T-helper 1 cell treated with Interleukin-12 subunit alpha and Interleukin-12 subunit beta and Interleukin-4 antibody, amounts not matched to agents 30 μg/mL and 1 μg/mL, for 36 hours (primary cell): ENCODE data around the gene DMD.

Experiments
- H3K27ac Mint-ChIP-seq: one replicate; pipeline ENCODE4 v1.8.0; 2021; ENCODE audit warnings: mild to moderate bottlenecking, mixed read lengths
- H3K27me3 Mint-ChIP-seq: one replicate; pipeline ENCODE4 v1.8.0; 2021; ENCODE audit warnings: low read depth, mixed read lengths
- H3K36me3 Mint-ChIP-seq: one replicate; pipeline ENCODE4 v1.8.0; 2021; ENCODE audit warnings: low read depth, mixed read lengths
- H3K4me1 Mint-ChIP-seq: one replicate; pipeline ENCODE4 v1.8.0; 2021; ENCODE audit warnings: low read depth, mixed read lengths
- H3K4me3 Mint-ChIP-seq: one replicate; pipeline ENCODE4 v1.8.0; 2021; ENCODE audit warnings: mild to moderate bottlenecking, moderate library complexity, mixed read lengths
- H3K9me3 Mint-ChIP-seq: one replicate; pipeline ENCODE4 v1.8.0; 2021; ENCODE audit warnings: mixed read lengths

The DMD gene

GRCh38 chrX:31255310-31256033 lies 1955.9 kb downstream of the DMD start:
- Mint-ChIP-seq H3K4me1 (no peaks in the 10 kb centered on the region), H3K27me3 (no peaks in the 10 kb centered on the region), H3K36me3 (peaks cover under 1% of the 10 kb centered on the region), H3K9me3 (no peaks in the 10 kb centered on the region), H3K4me3 (no peak overlapping the region), H3K27ac (no peak overlapping the region)

- Mint-ChIP-seq H3K27ac (no peak overlapping the region), H3K4me3 (no peak overlapping the region), H3K4me1 (no peaks in the 10 kb centered on the region), H3K9me3 (no peaks in the 10 kb centered on the region), H3K27me3 (no peaks in the 10 kb centered on the region), H3K36me3 (peaks cover 2% of the 10 kb centered on the region)
Measured at GRCh38 chrX:31252133-31252532, 1959.2 kb downstream of the DMD start.

DNA sequence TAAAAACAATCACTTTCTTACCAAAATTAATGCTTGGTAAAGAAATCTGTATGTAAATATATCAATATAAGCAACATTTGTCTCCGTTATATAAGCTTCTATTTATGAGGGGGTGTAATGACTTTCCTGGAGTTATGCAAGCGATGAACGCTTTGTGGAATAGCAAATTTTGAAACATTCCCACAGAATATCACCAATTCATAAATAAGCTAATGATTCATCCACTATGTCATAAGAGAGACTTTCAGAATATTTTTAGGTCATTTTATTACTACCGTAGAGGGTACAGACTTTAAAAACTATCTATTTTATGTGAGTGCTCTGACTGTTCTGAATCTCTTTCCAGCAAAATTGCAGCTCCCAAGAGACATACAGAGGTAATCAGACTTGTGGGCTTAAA lies 1960.0 kb downstream of the DMD start:
- no peak overlapping the region for H3K4me3 Mint-ChIP-seq
- no peaks in the 10 kb centered on the region for H3K9me3 Mint-ChIP-seq
- peaks cover 2% of the 10 kb centered on the region for H3K36me3 Mint-ChIP-seq
- no peaks in the 10 kb centered on the region for H3K27me3 Mint-ChIP-seq
- H3K27ac Mint-ChIP-seq = no peak overlapping the region
- no peaks in the 10 kb centered on the region for H3K4me1 Mint-ChIP-seq

- Mint-ChIP-seq H3K4me1 (no peaks in the 10 kb centered on the region), H3K4me3 (no peak overlapping the region), H3K27ac (no peak overlapping the region), H3K27me3 (no peaks in the 10 kb centered on the region), H3K9me3 (no peaks in the 10 kb centered on the region), H3K36me3 (peaks cover 3% of the 10 kb centered on the region)
Measured at GRCh38 chrX:31245714-31246113, 1965.6 kb downstream of the DMD start.

DNA sequence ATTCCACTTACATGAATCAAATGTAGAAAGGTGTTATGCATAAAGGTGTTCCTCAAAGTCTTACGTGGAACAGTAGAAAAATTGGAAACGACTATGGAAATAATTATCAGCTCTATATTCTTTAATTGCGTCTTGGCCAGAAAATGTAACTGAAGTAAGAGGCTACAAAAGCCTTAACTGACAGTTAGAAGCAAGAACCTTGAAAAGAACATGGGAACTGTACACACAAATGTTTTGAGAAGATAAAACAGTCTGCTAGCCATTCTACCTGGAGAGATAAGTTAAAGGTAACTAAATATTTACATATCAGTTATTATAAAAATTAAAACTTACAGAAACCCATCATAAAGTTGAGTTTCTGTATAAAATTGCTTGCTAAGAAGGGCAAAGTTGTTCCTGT lies 1967.5 kb downstream of the DMD start:
- H3K9me3 Mint-ChIP-seq = no peaks in the 10 kb centered on the region
- no peak overlapping the region for H3K27ac Mint-ChIP-seq
- no peak overlapping the region for H3K4me3 Mint-ChIP-seq
- no peaks in the 10 kb centered on the region for H3K4me1 Mint-ChIP-seq
- peaks cover 1% of the 10 kb centered on the region for H3K36me3 Mint-ChIP-seq
- no peaks in the 10 kb centered on the region for H3K27me3 Mint-ChIP-seq

- H3K36me3 Mint-ChIP-seq = peaks cover 1% of the 10 kb centered on the region
- no peaks in the 10 kb centered on the region for H3K4me1 Mint-ChIP-seq
- no peak overlapping the region for H3K27ac Mint-ChIP-seq
- no peaks in the 10 kb centered on the region for H3K27me3 Mint-ChIP-seq
- no peak overlapping the region for H3K4me3 Mint-ChIP-seq
- no peaks in the 10 kb centered on the region for H3K9me3 Mint-ChIP-seq
Measured at GRCh38 chrX:31240982-31241381, 1970.4 kb downstream of the DMD start.

- peaks cover 1% of the 10 kb centered on the region for H3K36me3 Mint-ChIP-seq
- H3K27ac Mint-ChIP-seq = no peak overlapping the region
- no peaks in the 10 kb centered on the region for H3K9me3 Mint-ChIP-seq
- H3K4me1 Mint-ChIP-seq = no peaks in the 10 kb centered on the region
- H3K4me3 Mint-ChIP-seq = no peak overlapping the region
- no peaks in the 10 kb centered on the region for H3K27me3 Mint-ChIP-seq
Measured at GRCh38 chrX:31237189-31237588, 1974.2 kb downstream of the DMD start.

DNA sequence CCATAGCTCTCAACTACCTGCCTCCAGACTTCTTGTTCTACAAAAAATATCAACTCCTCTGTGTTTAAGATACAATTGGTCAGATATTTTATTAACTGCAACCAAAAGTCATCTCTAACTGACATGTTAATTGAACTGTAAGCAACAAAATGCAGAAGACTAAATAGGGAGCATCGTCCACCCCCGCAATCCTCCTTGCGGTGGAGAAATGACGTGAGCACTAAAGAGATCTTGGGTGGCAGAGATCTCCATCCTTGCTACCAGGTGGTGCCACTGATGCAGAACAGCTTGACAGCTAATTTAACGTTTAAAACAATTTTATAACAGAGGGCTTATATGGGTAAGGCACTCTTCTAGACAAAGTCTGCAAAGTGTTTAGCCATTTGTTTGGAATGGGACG lies 1975.1 kb downstream of the DMD start:
- H3K27ac Mint-ChIP-seq = no peak overlapping the region
- no peaks in the 10 kb centered on the region for H3K9me3 Mint-ChIP-seq
- H3K4me3 Mint-ChIP-seq = no peak overlapping the region
- no peaks in the 10 kb centered on the region for H3K4me1 Mint-ChIP-seq
- no peaks in the 10 kb centered on the region for H3K27me3 Mint-ChIP-seq
- H3K36me3 Mint-ChIP-seq = no peaks in the 10 kb centered on the region

DNA sequence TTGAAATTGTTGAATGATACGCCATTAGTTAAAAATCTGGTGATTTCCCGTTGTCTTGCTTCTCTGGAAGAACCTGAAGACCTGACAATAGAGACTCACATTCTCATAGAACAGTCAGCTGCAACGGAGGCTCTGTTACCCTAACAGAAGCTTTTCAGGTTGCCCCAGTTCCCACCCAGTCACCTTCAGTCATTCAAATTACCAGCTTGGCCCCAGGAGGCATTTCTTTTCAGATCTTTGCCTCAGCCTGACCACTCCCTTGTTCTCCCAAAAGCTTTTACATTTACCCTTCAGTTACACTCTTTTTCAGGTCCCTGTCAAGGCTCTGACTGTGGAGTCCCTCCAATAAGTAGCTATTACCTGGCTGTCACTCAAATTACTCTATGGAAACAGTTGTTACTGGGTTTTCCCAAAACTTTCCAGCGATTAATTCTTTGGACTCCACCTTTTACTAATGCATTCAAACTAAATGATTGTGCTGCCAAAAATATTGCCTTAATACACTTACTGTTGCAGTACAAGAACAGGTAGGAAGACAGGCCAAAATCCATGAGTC lies 1977.3 kb downstream of the DMD start:
- H3K9me3 Mint-ChIP-seq = no peaks in the 10 kb centered on the region
- H3K27me3 Mint-ChIP-seq = no peaks in the 10 kb centered on the region
- H3K36me3 Mint-ChIP-seq = no peaks in the 10 kb centered on the region
- H3K27ac Mint-ChIP-seq = no peak overlapping the region
- H3K4me1 Mint-ChIP-seq = no peaks in the 10 kb centered on the region
- no peak overlapping the region for H3K4me3 Mint-ChIP-seq

DNA sequence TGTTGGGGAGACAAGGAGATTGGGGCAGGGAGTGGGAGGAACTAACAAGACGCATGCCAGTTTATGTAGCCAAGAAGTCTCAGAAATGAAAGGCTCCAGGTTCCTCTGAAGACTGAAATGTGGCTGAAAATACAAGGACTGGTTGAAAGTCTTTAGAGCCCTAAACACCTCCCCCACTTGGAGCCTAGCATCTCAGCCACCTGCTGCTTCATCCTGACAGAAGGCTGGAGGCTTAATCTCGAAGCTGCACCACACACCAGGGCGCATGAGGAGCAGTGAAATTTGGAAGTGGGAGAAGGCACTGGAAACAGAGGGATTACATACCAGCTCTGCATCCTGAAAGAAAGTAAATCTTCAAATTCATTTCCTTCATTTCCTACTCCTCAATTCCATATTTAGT lies 1978.8 kb downstream of the DMD start:
- Mint-ChIP-seq H3K9me3 (no peaks in the 10 kb centered on the region), H3K36me3 (no peaks in the 10 kb centered on the region), H3K4me3 (no peak overlapping the region), H3K27ac (no peak overlapping the region), H3K4me1 (no peaks in the 10 kb centered on the region), H3K27me3 (no peaks in the 10 kb centered on the region)

- no peaks in the 10 kb centered on the region for H3K9me3 Mint-ChIP-seq
- no peaks in the 10 kb centered on the region for H3K27me3 Mint-ChIP-seq
- H3K27ac Mint-ChIP-seq = no peak overlapping the region
- H3K4me1 Mint-ChIP-seq = peaks cover 3% of the 10 kb centered on the region
- no peaks in the 10 kb centered on the region for H3K36me3 Mint-ChIP-seq
- no peak overlapping the region for H3K4me3 Mint-ChIP-seq
Measured at GRCh38 chrX:31228909-31229308, 1982.4 kb downstream of the DMD start.

- Mint-ChIP-seq H3K36me3 (no peaks in the 10 kb centered on the region), H3K27me3 (no peaks in the 10 kb centered on the region), H3K27ac (no peak overlapping the region), H3K4me1 (peaks cover 4% of the 10 kb centered on the region), H3K9me3 (no peaks in the 10 kb centered on the region), H3K4me3 (no peak overlapping the region)
Measured at GRCh38 chrX:31228415-31228832, 1982.9 kb downstream of the DMD start.

DNA sequence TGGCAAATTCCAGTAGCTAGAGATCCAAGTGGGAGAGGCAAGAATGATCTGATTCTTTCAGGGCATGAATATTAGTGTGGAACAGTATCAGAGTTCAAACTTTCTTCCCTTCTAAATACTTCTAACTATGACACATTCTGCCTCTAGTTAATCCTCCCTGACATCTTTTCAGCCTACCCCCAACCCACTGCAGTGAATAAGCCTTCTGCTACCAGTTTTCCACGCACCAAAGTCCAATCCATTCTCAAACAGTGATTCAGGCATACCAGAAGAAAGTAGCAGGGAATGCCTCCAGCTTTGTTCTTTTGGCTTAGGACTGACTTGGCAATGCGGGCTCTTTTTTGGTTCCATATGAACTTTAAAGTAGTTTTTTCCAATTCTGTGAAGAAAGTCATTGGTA lies 1984.1 kb downstream of the DMD start:
- Mint-ChIP-seq H3K27me3 (no peaks in the 10 kb centered on the region), H3K9me3 (no peaks in the 10 kb centered on the region), H3K4me3 (no peak overlapping the region), H3K4me1 (peaks cover 4% of the 10 kb centered on the region), H3K27ac (no peak overlapping the region), H3K36me3 (no peaks in the 10 kb centered on the region)

DNA sequence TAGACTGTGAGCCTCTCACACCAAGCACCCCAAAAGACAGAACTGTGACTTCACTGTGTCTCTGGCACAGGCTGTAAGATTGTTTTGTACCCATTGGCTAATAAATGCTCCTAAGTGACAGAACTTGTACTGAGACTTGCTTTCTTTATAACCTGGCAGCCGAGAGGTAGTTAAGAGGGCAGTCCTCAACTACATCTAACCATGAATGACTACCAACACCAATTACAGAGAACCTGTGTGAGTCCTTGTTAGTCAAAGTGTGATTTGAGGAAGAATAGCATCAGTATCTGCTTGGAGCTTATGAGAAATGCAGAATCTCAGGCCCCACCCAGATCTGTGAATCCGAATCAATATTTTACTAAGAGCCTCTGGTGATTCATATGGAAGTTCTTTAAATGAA lies 1985.5 kb downstream of the DMD start:
- Mint-ChIP-seq H3K27ac (no peak overlapping the region), H3K4me3 (no peak overlapping the region), H3K9me3 (no peaks in the 10 kb centered on the region), H3K4me1 (peaks cover 4% of the 10 kb centered on the region), H3K27me3 (no peaks in the 10 kb centered on the region), H3K36me3 (no peaks in the 10 kb centered on the region)

DNA sequence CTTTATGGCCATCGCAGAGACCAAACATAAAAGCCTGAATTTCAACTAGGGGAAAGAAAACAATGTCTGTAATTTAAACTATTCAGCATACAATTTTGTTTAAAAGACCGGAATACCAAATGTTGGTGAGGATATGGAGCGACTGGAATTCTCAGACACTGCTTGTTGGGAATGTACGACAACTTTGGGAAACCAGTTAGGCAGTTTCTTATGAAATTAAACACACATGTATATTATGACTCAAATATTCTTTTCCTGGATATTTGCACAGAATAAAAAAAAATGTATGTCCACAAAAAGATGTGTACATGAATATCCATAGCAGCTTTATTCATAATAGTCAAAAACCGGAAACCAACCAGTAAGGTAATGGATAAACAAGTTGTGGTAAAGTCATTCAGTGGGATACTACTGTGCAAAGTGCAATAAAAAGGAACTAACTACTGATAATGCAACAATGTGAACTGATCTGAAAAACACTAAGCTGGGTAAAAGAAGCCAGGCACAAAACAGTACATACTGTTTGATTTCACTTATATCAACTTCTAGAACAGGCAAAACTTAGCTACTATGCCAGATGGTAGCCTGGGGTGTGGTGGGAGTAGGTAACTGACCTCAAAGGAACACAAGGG lies 1986.9 kb downstream of the DMD start:
- Mint-ChIP-seq H3K9me3 (no peaks in the 10 kb centered on the region), H3K36me3 (no peaks in the 10 kb centered on the region), H3K27ac (no peak overlapping the region), H3K4me1 (peaks cover 4% of the 10 kb centered on the region), H3K27me3 (no peaks in the 10 kb centered on the region), H3K4me3 (no peak overlapping the region)
